Endothelial cell of umbilical vein (primary cell): ENCODE results near the gene PRKCZ. TPM values are rescaled to one million over a fixed set of nuclear protein-coding genes. Genes with fewer than 3 reads are reported as not detected.

ENCODE experiments used
- BruUV-seq: library from RNA; stranded (reverse); fragments of 400-500 nt; replicated peaks from 2 replicates; lab custom pipeline; 2021; lab: Mats Ljungman, UMichigan
- CTCF ChIA-PET: fragments of 300-600, 350-600 bp; sonication (Branson Sonifier 250); formaldehyde crosslinking; loops from one replicate; lab custom pipeline; 2021; ENCODE audit warnings: antibody characterized with exemption, inconsistent platforms; lab: Charles Lee
- POLR2A ChIA-PET: fragments of 300-600, 350-600 bp; sonication (Branson Sonifier 250); formaldehyde crosslinking; loops from one replicate; lab custom pipeline; 2021; ENCODE audit warnings: antibody characterized with exemption, inconsistent platforms; lab: Charles Lee
- DNase-seq: peaks from one replicate; pipeline ENCODE4 v3.0.0-alpha.2; 2011; ENCODE audit warnings: low read depth, low spot score
- FAIRE-seq: peaks from 2 replicates; lab custom pipeline; 2011; peaks lifted over from hg19 to GRCh38; lab: Jason Lieb, UNC
- H2AFZ ChIP-seq: 2 replicates; pipeline ENCODE4 v1.6.0; 2012; ENCODE audit warnings: low read depth, low read length, control low read depth, inconsistent platforms
- H3K27ac ChIP-seq: 2 replicates; pipeline ENCODE4 v1.5.1; 2011; ENCODE audit warnings: low read depth, mild to moderate bottlenecking, control low read depth, low read length, moderate library complexity; ENCODE audit not compliant: insufficient read depth
- H3K27me3 ChIP-seq, 2 experiments: 2 replicates each; pipeline versions ENCODE4 v1.6.0 to v1.6.1; 2011; ENCODE audit warnings: low read length in 2 of 2, mixed read lengths in 1 of 2; ENCODE audit not compliant: control insufficient read depth in 2 of 2, insufficient read depth in 2 of 2
- H3K36me3 ChIP-seq, 2 experiments: 2 replicates in 1 of 2; 3 replicates in 1 of 2; pipeline ENCODE4 v1.5.1; 2011; ENCODE audit warnings: low read length in 2 of 2, mild to moderate bottlenecking in 1 of 2, moderate library complexity in 1 of 2; ENCODE audit not compliant: control insufficient read depth in 2 of 2, insufficient read depth in 2 of 2; ENCODE audit errors: extremely low read depth in 1 of 2
- H3K4me1 ChIP-seq: 3 replicates; pipeline ENCODE4 v1.5.1; 2011; ENCODE audit warnings: mild to moderate bottlenecking, low read length; ENCODE audit not compliant: control insufficient read depth, insufficient read depth; ENCODE audit errors: extremely low read depth
- H3K4me2 ChIP-seq: 2 replicates; pipeline ENCODE4 v1.6.1; 2011; ENCODE audit warnings: low read length, control low read depth, mixed read lengths; ENCODE audit not compliant: insufficient read depth
- H3K4me3 ChIP-seq, 3 experiments: fragments of 200-600 bp in 1 of 3; sonication (generic), shearing (Covaris generic) in 1 of 3; replicated peaks in 1 of 3; 2 replicates each; pipeline ENCODE4 v1.5.1; 2011 to 2016; ENCODE audit warnings: control low read depth in 3 of 3, low read length in 3 of 3, mild to moderate bottlenecking in 2 of 3, inconsistent platforms in 1 of 3, low read depth in 1 of 3, moderate library complexity in 1 of 3; ENCODE audit not compliant: insufficient read depth in 1 of 3
- H3K79me2 ChIP-seq: 2 replicates; pipeline ENCODE4 v1.6.0; 2012; ENCODE audit warnings: low read length, inconsistent platforms; ENCODE audit not compliant: control insufficient read depth, insufficient read depth
- H3K9ac ChIP-seq: replicated peaks from 2 replicates; pipeline ENCODE3; 2011; ENCODE audit warnings: low read length, control low read depth; ENCODE audit not compliant: insufficient read depth; ENCODE audit errors: extremely low read depth
- H3K9me1 ChIP-seq: replicated peaks from 3 replicates; pipeline ENCODE4 v1.6.0; 2011; ENCODE audit warnings: mild to moderate bottlenecking, low read length; ENCODE audit not compliant: control insufficient read depth, insufficient read depth; ENCODE audit errors: extremely low read depth
- H3K9me3 ChIP-seq: replicated peaks from 2 replicates; pipeline ENCODE4 v1.5.1; 2012; ENCODE audit warnings: low read length, inconsistent platforms; ENCODE audit not compliant: control insufficient read depth, insufficient read depth
- H4K20me1 ChIP-seq: replicated peaks from 2 replicates; pipeline ENCODE3; 2011; ENCODE audit warnings: mild to moderate bottlenecking, low read length; ENCODE audit not compliant: control insufficient read depth, insufficient read depth; ENCODE audit errors: extremely low read depth
- EZH2 ChIP-seq: IDR thresholded peaks from 2 replicates; pipeline ENCODE4 v1.6.1; 2012; ENCODE audit warnings: borderline replicate concordance, low read depth, mild to moderate bottlenecking, moderate library complexity, low read length, inconsistent platforms; ENCODE audit not compliant: severe bottlenecking
- FOS ChIP-seq: IDR thresholded peaks from 2 replicates; pipeline ENCODE4 v1.6.1; 2011; ENCODE audit warnings: mild to moderate bottlenecking, low read length, moderate library complexity, borderline replicate concordance; ENCODE audit not compliant: insufficient read depth
- GATA2 ChIP-seq: IDR thresholded peaks from 2 replicates; pipeline ENCODE4 v1.7.0; 2011; ENCODE audit warnings: low read depth, mild to moderate bottlenecking, moderate library complexity, mixed read lengths, low read length; ENCODE audit not compliant: insufficient read length, insufficient read depth
- JUN ChIP-seq: IDR thresholded peaks from 2 replicates; pipeline ENCODE4 v1.6.1; 2011; ENCODE audit warnings: borderline replicate concordance, low read depth; ENCODE audit not compliant: insufficient read length, insufficient read depth
- MYC ChIP-seq: IDR thresholded peaks from one replicate; pipeline ENCODE4 v1.6.1; 2011; ENCODE audit warnings: mild to moderate bottlenecking, low read depth, low read length
- POLR2A ChIP-seq: IDR thresholded peaks from 2 replicates; pipeline ENCODE4 v1.6.1; 2012; ENCODE audit warnings: low read depth, mild to moderate bottlenecking, control low read depth, low read length
- POLR2AphosphoS5 ChIP-seq: IDR thresholded peaks from 2 replicates; pipeline ENCODE4 v1.6.1; 2012; ENCODE audit warnings: low read depth, mild to moderate bottlenecking, control low read depth, low read length, moderate library complexity; ENCODE audit not compliant: insufficient read depth
- dilution Hi-C: fragments of 300-500 bp; cut with MboI; formaldehyde crosslinking; loops from one replicate; pipeline ENCODE4 v1.15.0; 2019; ENCODE audit warnings: low sequenced_read_pairs; ENCODE audit not compliant: extremely low pct_ligation_motif_present
- intact Hi-C: fragments of 100-400 bp; cut with micrococcal nuclease; formaldehyde crosslinking; loops from one replicate; pipeline ENCODE4 v1.10.0; 2022
- polyA plus RNA-seq, 4 experiments: library from polyadenylated mRNA; depleted of rRNA in 3 of 4; stranded (reverse) in 3 of 4; unstranded in 1 of 4; fragments of >200 nt; gene quantifications; 2 replicates each; pipeline versions ENCODE4 v1.2.1 to v1.2.3, GENCODE V29; 2011 to 2012; ENCODE audit warnings: missing spikeins in 1 of 4
- total RNA-seq: library from RNA; stranded (reverse); gene quantifications from 2 replicates; pipeline ENCODE4 v1.2.3, GENCODE V29; 2021
- TF ChIP-seq, protein P1 (sequence below), 2 donors: IDR thresholded peaks; 1 replicate in 1 of 2; 2 replicates in 1 of 2; pipeline ENCODE4 v1.5.1; 2011; ENCODE audit warnings: low read length in 2 of 2, mild to moderate bottlenecking in 2 of 2, moderate library complexity in 2 of 2, control low read depth in 1 of 2, inconsistent platforms in 1 of 2, low read depth in 1 of 2; ENCODE audit not compliant: insufficient read depth in 1 of 2; ENCODE audit errors: extremely low read depth in 1 of 2
- TF ChIP-seq, protein P2 (sequence below): IDR thresholded peaks from 2 replicates; pipeline ENCODE4 v1.6.1; 2011; ENCODE audit not compliant: insufficient read depth, insufficient read length

PRKCZ gene
- total and polyA plus RNA-seq, 2 donors (not counting 3 experiments of a cell fraction or from before 2014, with no cell fraction given): 0.22 to 1.7 TPM

DNA sequence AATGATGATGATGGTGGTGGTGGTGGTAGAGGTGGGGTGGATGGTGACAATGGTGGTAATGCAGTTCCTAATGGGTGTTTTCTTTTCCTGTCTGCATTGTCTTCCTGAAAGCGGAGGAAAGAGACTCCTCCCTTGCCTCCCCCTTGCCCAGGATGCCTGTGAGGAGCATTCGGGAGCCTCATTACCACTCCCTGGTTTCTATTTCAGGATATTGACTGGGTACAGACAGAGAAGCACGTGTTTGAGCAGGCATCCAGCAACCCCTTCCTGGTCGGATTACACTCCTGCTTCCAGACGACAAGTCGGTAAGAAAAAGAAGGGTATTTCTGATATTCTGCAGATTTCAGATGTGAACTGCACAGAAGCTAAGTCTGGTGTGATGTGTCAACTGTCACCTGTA is 105.6 kb downstream of the PRKCZ start:
- no peaks in the 10 kb centered on the region for H3K27me3 ChIP-seq
- H4K20me1 ChIP-seq: no peaks in the 10 kb centered on the region
- H3K36me3 ChIP-seq: no peaks in the 10 kb centered on the region
- ChIA-PET CTCF (interaction anchor here (0.9 to 5.1 kb wide), 2 partner anchors 16 to 19 kb away, joined by 4 to 28 read pairs; no protein-coding TSS in a partner anchor), POLR2A (no interaction called here)
- dilution Hi-C loops (no loop called here), intact Hi-C loops (no loop called here)
- H3K79me2 ChIP-seq: no peaks in the 10 kb centered on the region
- no peak overlapping the region for H2AFZ ChIP-seq
- H3K4me1 ChIP-seq: no peaks in the 10 kb centered on the region
- no peak overlapping the region for H3K9ac ChIP-seq
- TF ChIP-seq POLR2AphosphoS5 (no peak), EZH2 (no peak), GATA2 (no peak), MYC (no peak), JUN (no peak), FOS (no peak), POLR2A (no peak)
- TF ChIP-seq, protein P1, sequence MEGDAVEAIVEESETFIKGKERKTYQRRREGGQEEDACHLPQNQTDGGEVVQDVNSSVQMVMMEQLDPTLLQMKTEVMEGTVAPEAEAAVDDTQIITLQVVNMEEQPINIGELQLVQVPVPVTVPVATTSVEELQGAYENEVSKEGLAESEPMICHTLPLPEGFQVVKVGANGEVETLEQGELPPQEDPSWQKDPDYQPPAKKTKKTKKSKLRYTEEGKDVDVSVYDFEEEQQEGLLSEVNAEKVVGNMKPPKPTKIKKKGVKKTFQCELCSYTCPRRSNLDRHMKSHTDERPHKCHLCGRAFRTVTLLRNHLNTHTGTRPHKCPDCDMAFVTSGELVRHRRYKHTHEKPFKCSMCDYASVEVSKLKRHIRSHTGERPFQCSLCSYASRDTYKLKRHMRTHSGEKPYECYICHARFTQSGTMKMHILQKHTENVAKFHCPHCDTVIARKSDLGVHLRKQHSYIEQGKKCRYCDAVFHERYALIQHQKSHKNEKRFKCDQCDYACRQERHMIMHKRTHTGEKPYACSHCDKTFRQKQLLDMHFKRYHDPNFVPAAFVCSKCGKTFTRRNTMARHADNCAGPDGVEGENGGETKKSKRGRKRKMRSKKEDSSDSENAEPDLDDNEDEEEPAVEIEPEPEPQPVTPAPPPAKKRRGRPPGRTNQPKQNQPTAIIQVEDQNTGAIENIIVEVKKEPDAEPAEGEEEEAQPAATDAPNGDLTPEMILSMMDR (IDR thresholded peaks at IDR 0.05; ENCODE audit: extremely low read depth in 1 of 2, insufficient read depth in 1 of 2, low read depth in 1 of 2, low read length in 2 of 2): no peak
- TF ChIP-seq, protein P2, sequence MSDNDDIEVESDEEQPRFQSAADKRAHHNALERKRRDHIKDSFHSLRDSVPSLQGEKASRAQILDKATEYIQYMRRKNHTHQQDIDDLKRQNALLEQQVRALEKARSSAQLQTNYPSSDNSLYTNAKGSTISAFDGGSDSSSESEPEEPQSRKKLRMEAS: no peak
- H3K4me2 ChIP-seq: no peak overlapping the region
- DNase-seq: no peak
- H3K4me3 ChIP-seq: no peak overlapping the region
- FAIRE-seq: no peak
- H3K9me3 ChIP-seq: no peaks in the 10 kb centered on the region
- no peaks in the 10 kb centered on the region for H3K9me1 ChIP-seq
- BruUV-seq: no TSS peak
- no peak overlapping the region for H3K27ac ChIP-seq
